ENCODE measurements around the gene MATN4.

MATN4 gene

GRCh38 chr20:45251884-45252560 lies 56.1 kb downstream of the MATN4 start:
- no peak for DNase-seq (ENCODE audit: low read depth in 2 of 3, low spot score in 1 of 3)

DNA sequence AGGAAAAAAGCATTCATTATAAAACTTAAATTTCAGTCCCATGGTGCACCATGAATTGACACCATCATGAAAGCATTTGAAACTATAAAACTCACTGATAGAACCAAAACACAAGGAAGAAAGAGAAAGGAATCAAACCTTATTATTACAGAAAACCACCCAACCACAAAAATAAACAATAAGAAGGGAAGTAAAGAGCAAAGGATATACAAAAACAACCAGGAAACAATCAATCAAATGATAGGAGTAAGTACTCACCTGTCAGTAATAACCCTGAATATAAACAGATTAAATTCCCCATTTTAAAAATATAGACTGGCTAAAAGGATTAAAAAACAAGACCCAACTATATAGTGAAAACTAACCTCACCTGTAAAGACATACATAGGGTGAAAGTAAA lies 59.5 kb downstream of the MATN4 start:
- DNase-seq (ENCODE audit: low read depth in 2 of 3, low spot score in 1 of 3), result no peak

- no peak for DNase-seq (ENCODE audit: low read depth in 2 of 3, low spot score in 1 of 3)
Observed at GRCh38 chr20:45247865-45248264, 60.2 kb downstream of the MATN4 start.

DNA sequence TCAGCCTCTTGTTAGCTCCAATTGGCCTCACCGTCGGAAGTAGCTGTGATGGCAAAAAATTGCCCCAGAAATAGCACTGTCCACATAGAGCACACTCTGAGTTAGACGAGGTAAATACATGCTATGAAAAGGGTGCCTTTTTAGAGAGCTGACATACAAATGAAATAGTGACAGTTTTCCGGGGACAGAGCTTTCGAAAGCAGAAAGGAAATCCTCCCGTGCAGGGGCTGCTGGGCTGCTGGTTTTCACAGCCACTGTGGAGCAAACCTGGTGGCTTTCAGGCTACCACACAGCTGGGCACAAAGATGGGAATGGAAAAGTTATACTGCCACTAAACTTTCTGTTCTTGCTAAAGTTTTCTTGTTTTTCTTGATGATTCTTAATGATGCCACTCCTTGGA lies 62.0 kb downstream of the MATN4 start:
- no peak for DNase-seq (ENCODE audit: low read depth in 2 of 3, low spot score in 1 of 3)

Data from stimulated activated CD4-positive, alpha-beta T cell treated with anti-CD3 and anti-CD28 coated beads, Interleukin-12 subunit alpha, Interleukin-12 subunit beta, amount 100 ng/mL, for 48 hours (primary cell).